ENCODE results near the gene ZNF43.
"Not testable (repeated sequence)": the region's sequence is repeated elsewhere in the genome, so short reads cannot be mapped to it uniquely, and the experiment has no call there.

Gene ZNF43

GRCh38 chr19:21824679-21825078, 11.3 kb downstream of the ZNF43 start:
- Histone ChIP-seq H3K27me3 (replicated peaks) (no peaks in the 10 kb centered on the region), H3K27ac (no peak overlapping the region), H3K36me3 (replicated peaks) (peaks cover 13% of the 10 kb centered on the region), H3K4me3 (ENCODE audit: low read depth, low read length) (no peak overlapping the region)
- TF ChIP-seq, protein P1, sequence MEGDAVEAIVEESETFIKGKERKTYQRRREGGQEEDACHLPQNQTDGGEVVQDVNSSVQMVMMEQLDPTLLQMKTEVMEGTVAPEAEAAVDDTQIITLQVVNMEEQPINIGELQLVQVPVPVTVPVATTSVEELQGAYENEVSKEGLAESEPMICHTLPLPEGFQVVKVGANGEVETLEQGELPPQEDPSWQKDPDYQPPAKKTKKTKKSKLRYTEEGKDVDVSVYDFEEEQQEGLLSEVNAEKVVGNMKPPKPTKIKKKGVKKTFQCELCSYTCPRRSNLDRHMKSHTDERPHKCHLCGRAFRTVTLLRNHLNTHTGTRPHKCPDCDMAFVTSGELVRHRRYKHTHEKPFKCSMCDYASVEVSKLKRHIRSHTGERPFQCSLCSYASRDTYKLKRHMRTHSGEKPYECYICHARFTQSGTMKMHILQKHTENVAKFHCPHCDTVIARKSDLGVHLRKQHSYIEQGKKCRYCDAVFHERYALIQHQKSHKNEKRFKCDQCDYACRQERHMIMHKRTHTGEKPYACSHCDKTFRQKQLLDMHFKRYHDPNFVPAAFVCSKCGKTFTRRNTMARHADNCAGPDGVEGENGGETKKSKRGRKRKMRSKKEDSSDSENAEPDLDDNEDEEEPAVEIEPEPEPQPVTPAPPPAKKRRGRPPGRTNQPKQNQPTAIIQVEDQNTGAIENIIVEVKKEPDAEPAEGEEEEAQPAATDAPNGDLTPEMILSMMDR (IDR thresholded peaks at IDR 0.05; ENCODE audit: low read depth, low read length, missing control alignments) = no peak
- in situ Hi-C loops (cut with HindIII; ENCODE audit: low pct_ligation_motif_present, low sequenced_read_pairs) = no loop called here
- DNase-seq = no peak

DNA sequence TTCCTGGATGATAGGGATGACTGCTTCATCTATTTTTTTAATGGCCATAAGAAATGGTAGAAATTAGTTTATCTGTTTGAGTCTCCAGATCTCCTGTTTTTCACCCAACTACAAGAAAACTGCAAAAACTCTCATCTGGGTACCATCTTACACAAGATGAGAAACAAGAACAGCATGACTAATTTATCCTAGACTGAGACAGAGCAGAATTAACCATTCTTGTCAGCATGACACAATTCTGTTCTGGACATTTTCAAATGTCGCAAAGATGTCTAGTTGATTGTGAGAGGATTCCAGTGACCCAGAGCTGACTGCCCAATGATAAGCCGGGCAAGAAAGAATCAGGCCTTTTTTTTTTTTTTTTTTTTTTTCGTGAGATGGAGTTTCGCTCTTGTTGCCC, 12.8 kb downstream of the ZNF43 start:
- Histone ChIP-seq H3K4me3 (ENCODE audit: low read depth, low read length) (no peak overlapping the region), H3K27ac (no peak overlapping the region), H3K36me3 (replicated peaks) (peaks cover 15% of the 10 kb centered on the region), H3K27me3 (replicated peaks) (no peaks in the 10 kb centered on the region)
- DNase-seq = no peak
- in situ Hi-C loops (cut with HindIII; ENCODE audit: low pct_ligation_motif_present, low sequenced_read_pairs) = no loop called here
- TF ChIP-seq, protein P1 (IDR thresholded peaks at IDR 0.05; ENCODE audit: low read depth, low read length, missing control alignments) = no peak

- no peak overlapping the region for H3K27ac ChIP-seq
- no peak for DNase-seq
- no peaks in the 10 kb centered on the region for H3K27me3 ChIP-seq (replicated peaks)
- in situ Hi-C loops (cut with HindIII; ENCODE audit: low pct_ligation_motif_present, low sequenced_read_pairs) = no loop called here
- H3K36me3 ChIP-seq (replicated peaks) = peaks cover 56% of the 10 kb centered on the region
- H3K4me3 ChIP-seq (ENCODE audit: low read depth, low read length) = no peak overlapping the region
- TF ChIP-seq, protein P1 (IDR thresholded peaks at IDR 0.05; ENCODE audit: low read depth, low read length, missing control alignments) = no peak
Measured at GRCh38 chr19:21812448-21812847, 23.5 kb downstream of the ZNF43 start.

DNA sequence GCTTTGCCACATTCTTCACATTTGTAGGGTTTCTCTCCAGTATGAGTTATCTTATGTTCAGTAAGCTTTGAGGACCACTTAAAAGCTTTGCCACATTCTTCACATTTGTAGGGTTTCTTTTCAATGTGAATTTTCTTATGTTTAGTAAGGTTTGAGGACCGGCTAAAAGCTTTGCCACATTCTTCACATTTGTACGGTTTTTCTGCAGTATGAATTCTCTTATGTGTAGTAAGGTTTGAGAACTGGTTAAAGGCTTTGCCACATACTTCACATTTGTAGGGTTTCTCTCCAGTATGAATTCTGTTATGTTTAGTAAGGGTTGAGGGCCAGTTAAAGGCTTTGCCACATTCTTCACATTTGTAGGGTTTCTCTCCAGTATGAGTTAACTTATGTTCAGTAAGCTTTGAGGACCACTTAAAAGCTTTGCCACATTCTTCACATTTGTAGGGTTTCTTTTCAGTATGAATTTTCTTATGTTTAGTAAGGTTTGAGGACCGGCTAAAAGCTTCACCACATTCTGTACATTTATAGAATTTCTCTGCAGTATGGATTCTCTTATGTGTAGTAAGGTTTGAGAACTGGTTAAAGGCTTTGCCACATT, 27.5 kb downstream of the ZNF43 start:
- H3K27me3 ChIP-seq (replicated peaks); DNase-seq; H3K4me3 ChIP-seq (ENCODE audit: low read depth, low read length); in situ Hi-C loops (cut with HindIII; ENCODE audit: low pct_ligation_motif_present, low sequenced_read_pairs); H3K27ac ChIP-seq: not testable (repeated sequence)
- peaks cover 31% of the 10 kb centered on the region for H3K36me3 ChIP-seq (replicated peaks)

DNA sequence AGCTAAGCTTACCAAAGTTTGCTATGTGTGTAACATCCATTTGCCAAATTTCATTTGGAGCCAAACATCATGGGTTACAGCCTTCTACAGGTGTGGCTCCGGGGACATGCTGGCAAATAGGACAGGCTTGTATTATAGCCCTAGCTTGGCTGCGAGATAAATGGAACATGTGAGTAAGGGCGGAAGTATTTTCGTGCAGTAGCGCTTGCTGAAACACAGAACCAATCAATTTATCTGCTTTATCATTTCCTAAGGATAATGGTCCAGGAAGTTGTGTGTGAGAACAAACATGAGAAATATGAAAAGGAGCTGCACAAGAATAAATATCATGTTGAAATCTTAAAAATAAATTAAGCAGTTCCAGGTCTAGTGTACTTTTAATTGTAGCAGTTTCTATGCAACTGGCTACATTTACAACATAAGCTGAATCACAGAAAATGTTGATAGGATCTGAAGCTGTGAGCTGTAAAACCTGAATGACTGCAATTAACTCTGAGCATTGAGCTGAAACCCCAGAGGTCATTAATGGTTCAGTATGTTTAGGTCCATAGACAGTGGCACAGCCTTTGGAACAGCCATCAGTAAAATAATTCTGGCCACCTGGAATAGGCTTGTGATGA, 46.4 kb downstream of the ZNF43 start:
- no peak overlapping the region for H3K4me3 ChIP-seq (ENCODE audit: low read depth, low read length)
- no peaks in the 10 kb centered on the region for H3K36me3 ChIP-seq (replicated peaks)
- in situ Hi-C loops (cut with HindIII; ENCODE audit: low pct_ligation_motif_present, low sequenced_read_pairs) = no loop called here
- TF ChIP-seq, protein P1 (IDR thresholded peaks at IDR 0.05; ENCODE audit: low read depth, low read length, missing control alignments) = no peak
- no peak overlapping the region for H3K27ac ChIP-seq
- H3K27me3 ChIP-seq (replicated peaks) = no peaks in the 10 kb centered on the region
- no peak for DNase-seq

DNA sequence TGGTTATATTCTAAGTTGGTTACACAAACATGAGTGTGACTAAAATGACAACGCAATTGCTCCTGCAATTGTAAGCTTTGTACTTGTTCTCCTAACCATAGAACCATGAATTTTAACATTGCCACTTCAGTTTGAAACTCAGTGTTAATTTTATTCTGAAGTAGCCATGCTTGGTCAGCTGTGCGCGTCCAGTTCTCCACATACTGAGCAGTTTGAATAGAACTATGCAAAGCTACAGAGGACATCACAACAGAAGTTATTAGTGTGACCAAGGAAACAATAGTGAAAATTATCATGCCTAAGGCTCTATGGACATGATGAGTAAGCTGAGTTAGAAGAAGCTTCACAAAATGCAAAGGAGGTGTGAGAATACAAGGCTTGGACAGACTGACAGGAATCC, 49.0 kb downstream of the ZNF43 start:
- no peak overlapping the region for H3K4me3 ChIP-seq (ENCODE audit: low read depth, low read length)
- TF ChIP-seq, protein P1 (IDR thresholded peaks at IDR 0.05; ENCODE audit: low read depth, low read length, missing control alignments) = no peak
- DNase-seq = no peak
- no peaks in the 10 kb centered on the region for H3K36me3 ChIP-seq (replicated peaks)
- no peak overlapping the region for H3K27ac ChIP-seq
- no peaks in the 10 kb centered on the region for H3K27me3 ChIP-seq (replicated peaks)
- in situ Hi-C loops (cut with HindIII; ENCODE audit: low pct_ligation_motif_present, low sequenced_read_pairs) = no loop called here

DNA sequence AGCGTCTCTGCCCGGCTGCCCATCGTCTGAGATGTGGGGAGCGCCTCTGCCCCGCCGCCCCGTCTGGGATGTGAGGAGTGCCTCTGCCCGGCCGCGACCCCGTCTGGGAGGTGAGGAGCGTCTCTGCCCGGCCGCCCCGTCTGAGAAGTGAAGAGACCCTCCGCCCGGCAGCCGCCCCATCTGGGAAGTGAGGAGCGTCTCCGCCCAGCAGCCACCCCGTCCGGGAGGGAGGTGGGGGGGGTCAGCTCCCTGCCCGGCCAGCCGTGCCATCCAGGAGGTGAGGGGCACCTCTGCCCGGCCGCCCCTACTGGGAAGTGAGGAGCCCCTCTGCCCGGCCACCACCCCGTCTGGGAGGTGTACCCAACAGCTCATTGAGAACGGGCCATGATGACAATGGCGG, 60.2 kb downstream of the ZNF43 start:
- H3K27me3 ChIP-seq (replicated peaks); H3K4me3 ChIP-seq (ENCODE audit: low read depth, low read length); H3K27ac ChIP-seq; H3K36me3 ChIP-seq (replicated peaks); DNase-seq; in situ Hi-C loops (cut with HindIII; ENCODE audit: low pct_ligation_motif_present, low sequenced_read_pairs): not testable (repeated sequence)
